GM12891 (cell line): ENCODE data around the gene ZNF33A.

Experiments used
- PAX5 ChIP-seq: IDR thresholded peaks from 2 replicates; pipeline ENCODE4 v1.6.1; 2011; ENCODE audit warnings: low read length, moderate library complexity, mild to moderate bottlenecking; ENCODE audit not compliant: insufficient read depth, severe bottlenecking
- POLR2A ChIP-seq: IDR thresholded peaks from 2 replicates; pipeline ENCODE4 v1.6.1; 2011; ENCODE audit warnings: low read depth, low read length, control low read depth
- POLR2AphosphoS5 ChIP-seq: IDR thresholded peaks from 2 replicates; pipeline ENCODE4 v1.6.1; 2011; ENCODE audit warnings: low read depth, low read length, control low read depth

GRCh38 chr10:38072552-38072951 is 62.1 kb downstream of the ZNF33A start:
- no peak for TF ChIP-seq POLR2AphosphoS5
- no peak for TF ChIP-seq POLR2A
- no peak for TF ChIP-seq PAX5
